T-cell (primary cell): ENCODE results near the gene KATNBL1. TPM values are rescaled to one million over a fixed set of nuclear protein-coding genes. Genes with fewer than 3 reads are reported as not detected.

Experiments
- ATAC-seq, 4 experiments: fragments of 200-7000 bp in 3 of 4; fragments of 150-1000 bp in 1 of 4; cut with Tn5 transposase; replicated peaks in 1 of 4; 1 replicate in 3 of 4; 2 replicates in 1 of 4; pipeline ENCODE4 v1.10.0; 2021; ENCODE audit warnings: moderate library complexity in 3 of 4, mild to moderate bottlenecking in 2 of 4, moderate number of reproducible peaks in 1 of 4
- CTCF ChIA-PET, 2 donors: fragments of 300-600 bp; sonication (Branson Sonifier 250); formaldehyde crosslinking; loops; one replicate each; lab custom pipeline; 2022; ENCODE audit warnings: antibody characterized with exemption in 2 of 2; lab: Charles Lee
- POLR2A ChIA-PET, 2 donors: fragments of 300-600 bp; sonication (Branson Sonifier 250); formaldehyde crosslinking; loops; one replicate each; lab custom pipeline; 2022; ENCODE audit warnings: antibody characterized with exemption in 2 of 2; lab: Charles Lee
- DNase-seq, 35 experiments: peaks; one replicate each; pipeline versions ENCODE4 v3.0.0 to v3.0.0-alpha.2; 2013 to 2023
- H3K27ac ChIP-seq: one replicate; pipeline ENCODE4 v1.5.1; 2013; ENCODE audit warnings: low read length
- H3K27me3 ChIP-seq, 2 experiments: replicated peaks in 1 of 2; 1 replicate in 1 of 2; 2 replicates in 1 of 2; pipeline versions ENCODE4 v1.6.1 to v1.7.0; 2013; ENCODE audit warnings: low read length in 1 of 2, mixed read lengths in 1 of 2; ENCODE audit not compliant: control insufficient read depth in 2 of 2, insufficient read depth in 2 of 2; ENCODE audit errors: extremely low read depth in 1 of 2
- H3K36me3 ChIP-seq, 2 donors: 1 replicate in 1 of 2; 2 replicates in 1 of 2; pipeline versions ENCODE4 v1.6.1 to v1.7.0; 2013; ENCODE audit warnings: low read length in 1 of 2; ENCODE audit not compliant: control insufficient read depth in 2 of 2, insufficient read depth in 1 of 2; ENCODE audit errors: extremely low read depth in 1 of 2
- H3K4me1 ChIP-seq, 2 experiments: 1 replicate in 1 of 2; 2 replicates in 1 of 2; pipeline versions ENCODE4 v1.6.1 to v1.7.0; 2013; ENCODE audit warnings: low read length in 2 of 2, mixed read lengths in 1 of 2; ENCODE audit not compliant: insufficient read depth in 2 of 2, control insufficient read depth in 1 of 2; ENCODE audit errors: extremely low read depth in 1 of 2
- H3K4me3 ChIP-seq, 2 donors: 1 replicate in 1 of 2; 2 replicates in 1 of 2; pipeline versions ENCODE4 v1.5.1 to v1.7.0; 2013; ENCODE audit warnings: mild to moderate bottlenecking in 2 of 2, low read length in 1 of 2, moderate library complexity in 1 of 2; ENCODE audit not compliant: control insufficient read depth in 1 of 2; ENCODE audit errors: extremely low read depth in 1 of 2
- H3K9me3 ChIP-seq: 2 replicates; pipeline ENCODE4 v1.7.0; 2013
- H3K27ac Mint-ChIP-seq, 2 donors: one replicate each; pipeline ENCODE4 v1.8.0; 2020 to 2021; ENCODE audit warnings: mild to moderate bottlenecking in 2 of 2, mixed read lengths in 2 of 2
- H3K27me3 Mint-ChIP-seq, 2 donors: one replicate each; pipeline ENCODE4 v1.8.0; 2021 to 2022; ENCODE audit warnings: mixed read lengths in 2 of 2
- H3K36me3 Mint-ChIP-seq: one replicate; pipeline ENCODE4 v1.8.0; 2021; ENCODE audit warnings: mixed read lengths
- H3K4me1 Mint-ChIP-seq, 3 donors: one replicate each; pipeline ENCODE4 v1.8.0; 2020 to 2022; ENCODE audit warnings: mixed read lengths in 3 of 3, mild to moderate bottlenecking in 1 of 3
- H3K4me3 Mint-ChIP-seq, 3 donors: one replicate each; pipeline ENCODE4 v1.8.0; 2020 to 2022; ENCODE audit warnings: mild to moderate bottlenecking in 3 of 3, mixed read lengths in 3 of 3, moderate library complexity in 3 of 3
- H3K9me3 Mint-ChIP-seq, 3 donors: one replicate each; pipeline ENCODE4 v1.8.0; 2020 to 2022; ENCODE audit warnings: mixed read lengths in 3 of 3
- WGBS: methylation state at CpG from one replicate; pipeline ENCODE4 v1.1.5; 2013; ENCODE audit warnings: missing lambda C conversion rate; ENCODE audit not compliant: insufficient coverage; 5-methylcytosine and 5-hydroxymethylcytosine counted together
- total RNA-seq, 35 experiments: library from RNA in 6 of 35; stranded (reverse) in 6 of 35; fragments of 120-200 nt in 1 of 35; gene quantifications; one replicate each; pipeline versions ENCODE4 v1.2.1 to v1.2.4 and lab custom pipeline; 2013 to 2026

The KATNBL1 gene
- total RNA-seq, 5 donors from 2014 or later (not counting 1 experiment from before 2014, with no cell fraction given), result 27.1 to 37.3 (median 29.5) TPM

- peaks cover 35% of the 10 kb centered on the region for H3K36me3 Mint-ChIP-seq
- H3K9me3 Mint-ChIP-seq, result no peaks in the 10 kb centered on the region
- H3K27me3 ChIP-seq, result no peaks in the 10 kb centered on the region
- H3K27me3 Mint-ChIP-seq, result no peaks in the 10 kb centered on the region
- WGBS, result 100% methylated on average over 1 of the region's 4 CpGs
- ATAC-seq (no peak), DNase-seq (no peak)
- peaks cover 10 to 67% of the 10 kb centered on the region in 2 donors for H3K36me3 ChIP-seq
- no peaks in the 10 kb centered on the region for H3K4me1 ChIP-seq
- peaks cover 0 to 11% (median 10%) of the 10 kb centered on the region in 3 donors for H3K4me1 Mint-ChIP-seq
- POLR2A ChIA-PET, result no interaction called here
- no peaks in the 10 kb centered on the region for H3K9me3 ChIP-seq
- no peak overlapping the region for H3K4me3 Mint-ChIP-seq
- CTCF ChIA-PET, result interaction anchor here (1.1 to 3.0 kb wide), 2 partner anchors 128 to 129 kb away, joined by 3 to 39 read pairs; partner anchors contain the start of gene LPCAT4 (in 1 of the 2)
- peak overlapping the region; percentile 77 to 87 for H3K27ac Mint-ChIP-seq
- no peak overlapping the region for H3K4me3 ChIP-seq
- H3K27ac ChIP-seq, result no peak overlapping the region
Measured at GRCh38 chr15:34239151-34239808, 29.4 kb upstream of the KATNBL1 start.

GRCh38 chr15:34233614-34234013 is 23.7 kb upstream of the KATNBL1 start:
- 93% methylated on average over 2 of the region's 6 CpGs for WGBS
- DNase-seq (no peak), ATAC-seq (no peak)
- H3K27ac Mint-ChIP-seq, result peak overlapping the region in 1 of 2 donors; percentile 59
- Histone ChIP-seq H3K4me3 (no peak overlapping the region), H3K9me3 (no peaks in the 10 kb centered on the region), H3K4me1 (no peaks in the 10 kb centered on the region), H3K27me3 (no peaks in the 10 kb centered on the region), H3K27ac (no peak overlapping the region), H3K36me3 (peaks cover 9 to 69% of the 10 kb centered on the region in 2 donors)
- POLR2A ChIA-PET, result interaction anchor here (0.7 kb wide), 2 partner anchors 172 to 1577 kb away, joined by 3 read pairs; no protein-coding TSS in a partner anchor
- no peaks in the 10 kb centered on the region for H3K27me3 Mint-ChIP-seq
- CTCF ChIA-PET, result interaction anchor here (0.8 to 1.2 kb wide), 4 partner anchors 9 to 134 kb away, joined by 3 to 6 read pairs (median 3); partner anchors contain the start of genes EMC4 (in 1 of the 2), KATNBL1 (in 1 of the 2) and LPCAT4 (in 1 of the 2)
- H3K4me1 Mint-ChIP-seq, result peaks cover 0 to 3% (median 0%) of the 10 kb centered on the region in 3 donors
- no peaks in the 10 kb centered on the region for H3K9me3 Mint-ChIP-seq
- H3K4me3 Mint-ChIP-seq, result no peak overlapping the region
- peaks cover 41% of the 10 kb centered on the region for H3K36me3 Mint-ChIP-seq

- Histone ChIP-seq H3K27me3 (no peaks in the 10 kb centered on the region), H3K9me3 (no peaks in the 10 kb centered on the region), H3K4me1 (peaks cover 8 to 22% of the 10 kb centered on the region in 2 experiments), H3K27ac (peak overlapping the region; percentile 89), H3K36me3 (peaks cover 12 to 14% of the 10 kb centered on the region in 2 donors), H3K4me3 (peak overlapping the region; percentile 86 to 99)
- DNase-seq, result peak in 1 of 35 experiments; percentile 32
- Mint-ChIP-seq H3K27me3 (peaks cover 0 to 3% of the 10 kb centered on the region in 2 donors), H3K9me3 (no peaks in the 10 kb centered on the region), H3K4me3 (peak overlapping the region; percentile 85 to 96 (median 93)), H3K36me3 (peaks cover 19% of the 10 kb centered on the region), H3K27ac (peak overlapping the region; percentile 95 to 99), H3K4me1 (peaks cover 25 to 32% (median 30%) of the 10 kb centered on the region in 3 donors)
- no peak for ATAC-seq
- POLR2A ChIA-PET, result interaction anchor here in 1 of 2 donors (0.5 kb wide), 1 partner anchor 171 kb away, joined by 8 read pairs; no protein-coding TSS in a partner anchor
- CTCF ChIA-PET, result interaction anchor here (0.6 to 1.6 kb wide), 6 partner anchors 13 to 168 kb away, joined by 3 to 7 read pairs (median 4); partner anchors contain the start of gene KATNBL1 (in 1 of the 2)
- WGBS, result 56% methylated on average over 13 of the region's 24 CpGs
Measured at GRCh38 chr15:34223904-34224596, 14.2 kb upstream of the KATNBL1 start.

GRCh38 chr15:34217587-34218225 is 7.8 kb upstream of the KATNBL1 start:
- no peaks in the 10 kb centered on the region for H3K9me3 ChIP-seq
- Mint-ChIP-seq H3K27ac (no peak overlapping the region), H3K4me3 (no peak overlapping the region), H3K4me1 (no peaks in the 10 kb centered on the region), H3K9me3 (no peaks in the 10 kb centered on the region), H3K27me3 (no peaks in the 10 kb centered on the region), H3K36me3 (no peaks in the 10 kb centered on the region)
- POLR2A ChIA-PET, result no interaction called here
- 93% methylated on average over 3 of the region's 7 CpGs for WGBS
- no peak overlapping the region for H3K4me3 ChIP-seq
- ATAC-seq (no peak), DNase-seq (no peak)
- H3K4me1 ChIP-seq, result no peaks in the 10 kb centered on the region
- H3K27me3 ChIP-seq, result peaks cover 0 to 2% of the 10 kb centered on the region in 2 experiments
- no peak overlapping the region for H3K27ac ChIP-seq
- H3K36me3 ChIP-seq, result no peaks in the 10 kb centered on the region
- CTCF ChIA-PET, result interaction anchor here in 1 of 2 donors (0.6 to 1.0 kb wide), 3 partner anchors 109 to 156 kb away, joined by 3 to 8 read pairs (median 5); no protein-coding TSS in a partner anchor

GRCh38 chr15:34216527-34217270 is 6.8 kb upstream of the KATNBL1 start:
- ATAC-seq, result no peak
- Histone ChIP-seq H3K27me3 (peaks cover 0 to 2% of the 10 kb centered on the region in 2 experiments), H3K4me3 (no peak overlapping the region), H3K4me1 (no peaks in the 10 kb centered on the region), H3K27ac (no peak overlapping the region), H3K36me3 (no peaks in the 10 kb centered on the region), H3K9me3 (no peaks in the 10 kb centered on the region)
- ChIA-PET CTCF (interaction anchor here in 1 of 2 donors (1.0 kb wide), 1 partner anchor 151 kb away, joined by 3 read pairs; no protein-coding TSS in a partner anchor), POLR2A (no interaction called here)
- Mint-ChIP-seq H3K27ac (no peak overlapping the region), H3K9me3 (no peaks in the 10 kb centered on the region), H3K4me1 (no peaks in the 10 kb centered on the region), H3K4me3 (no peak overlapping the region), H3K27me3 (no peaks in the 10 kb centered on the region), H3K36me3 (no peaks in the 10 kb centered on the region)
- DNase-seq, result no peak
